HG03280 (cell line): ENCODE data around the gene HBM.
"Not testable (repeated sequence)": the region's sequence is repeated elsewhere in the genome, so short reads cannot be mapped to it uniquely, and the experiment has no call there.

Source experiments
- ATAC-seq: cut with Tn5 transposase; IDR thresholded peaks from one replicate; pipeline ENCODE4 v1.9.1; 2021; ENCODE audit warnings: mild to moderate bottlenecking, moderate library complexity; ENCODE audit not compliant: unreplicated experiment

The HBM gene

GRCh38 chr16:144797-145252 is 21.0 kb upstream of the HBM start:
- no peak for ATAC-seq

GRCh38 chr16:146646-147045 is 19.1 kb upstream of the HBM start:
- ATAC-seq, result no peak

GRCh38 chr16:149024-149660 is 16.6 kb upstream of the HBM start:
- no peak for ATAC-seq

GRCh38 chr16:152141-153128 is 13.3 kb upstream of the HBM start, which contains the start of gene HBZ:
Gene HBZ, plus strand, starts transcription at chr16:152644. Its CDS starts 266 bp downstream, at chr16:152910.
- no peak for ATAC-seq

GRCh38 chr16:153129-153521 is 12.7 kb upstream of the HBM start:
- ATAC-seq, result not testable (repeated sequence)

GRCh38 chr16:153550-154216 is 12.1 kb upstream of the HBM start:
- ATAC-seq, result not testable (repeated sequence)

- no peak for ATAC-seq
Measured at GRCh38 chr16:154217-155030, 11.4 kb upstream of the HBM start.

GRCh38 chr16:155031-155398 is 10.8 kb upstream of the HBM start:
- no peak for ATAC-seq

GRCh38 chr16:159136-159849 is 6.5 kb upstream of the HBM start:
- ATAC-seq, result no peak

- ATAC-seq, result not testable (repeated sequence)
Measured at GRCh38 chr16:160242-160641, 5.5 kb upstream of the HBM start.

- no peak for ATAC-seq
Measured at GRCh38 chr16:160691-161190, 5.0 kb upstream of the HBM start.

GRCh38 chr16:162271-162991 is 3.3 kb upstream of the HBM start:
- ATAC-seq, result no peak

GRCh38 chr16:163139-163538 is 2.6 kb upstream of the HBM start:
- not testable (repeated sequence) for ATAC-seq

GRCh38 chr16:163696-164095 is 2.1 kb upstream of the HBM start:
- not testable (repeated sequence) for ATAC-seq

GRCh38 chr16:164134-164823 is 1.5 kb upstream of the HBM start:
- not testable (repeated sequence) for ATAC-seq

GRCh38 chr16:164827-165538 is 795 bp upstream of the HBM start:
- ATAC-seq, result no peak

- no peak for ATAC-seq
Measured at GRCh38 chr16:166375-167121, 770 bp downstream of the HBM start.
